HPDE6-E6E7 (cell line): ENCODE results near the gene ARID1B.
A peak's percentile ranks its signal among the peaks of the same experiment; 100 is the strongest.

Experiments used
- DNase-seq: peaks from one replicate; pipeline ENCODE4 v3.0.0; 2011; ENCODE audit warnings: missing footprints; ENCODE audit errors: extremely low spot score

The ARID1B gene

DNA sequence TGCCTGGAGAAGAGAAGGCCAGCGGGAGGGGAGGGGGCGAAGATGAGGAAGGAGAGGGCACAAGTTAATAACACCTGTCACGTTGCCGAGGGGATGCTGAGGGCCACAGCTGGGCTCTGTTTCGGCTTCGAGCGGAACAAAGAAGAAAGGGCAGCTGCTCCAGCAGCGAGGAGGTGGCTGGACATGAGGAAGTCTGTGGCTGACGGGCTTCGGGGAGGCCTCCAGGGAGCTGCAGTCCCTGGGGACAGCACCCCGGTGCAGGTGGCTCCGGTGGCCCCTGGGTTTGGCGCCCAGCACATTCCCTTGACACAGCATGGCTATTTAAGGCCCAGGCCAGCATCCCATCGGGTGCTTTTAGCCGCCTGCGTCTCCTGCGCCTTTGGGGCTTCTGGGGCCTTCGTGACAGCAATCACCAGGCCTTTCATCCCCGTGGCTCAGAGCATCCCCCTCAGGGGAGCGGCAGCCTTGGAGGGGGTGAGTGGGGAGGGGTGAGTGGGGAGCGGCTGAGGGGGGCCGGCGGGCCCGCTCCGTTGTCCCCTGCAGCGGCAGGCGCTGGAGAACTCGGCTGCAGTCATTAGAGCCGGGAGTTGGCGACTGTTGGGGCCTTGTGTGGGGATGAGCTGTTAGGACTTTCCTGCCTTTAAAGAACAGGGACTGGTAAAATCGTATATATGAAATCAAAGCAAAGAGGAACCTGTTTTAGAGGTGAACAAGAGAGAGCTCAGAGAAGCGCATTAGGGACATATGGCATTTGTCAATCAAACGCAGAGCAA lies 447.2 kb downstream of the ARID1B start:
- no peak for DNase-seq

DNA sequence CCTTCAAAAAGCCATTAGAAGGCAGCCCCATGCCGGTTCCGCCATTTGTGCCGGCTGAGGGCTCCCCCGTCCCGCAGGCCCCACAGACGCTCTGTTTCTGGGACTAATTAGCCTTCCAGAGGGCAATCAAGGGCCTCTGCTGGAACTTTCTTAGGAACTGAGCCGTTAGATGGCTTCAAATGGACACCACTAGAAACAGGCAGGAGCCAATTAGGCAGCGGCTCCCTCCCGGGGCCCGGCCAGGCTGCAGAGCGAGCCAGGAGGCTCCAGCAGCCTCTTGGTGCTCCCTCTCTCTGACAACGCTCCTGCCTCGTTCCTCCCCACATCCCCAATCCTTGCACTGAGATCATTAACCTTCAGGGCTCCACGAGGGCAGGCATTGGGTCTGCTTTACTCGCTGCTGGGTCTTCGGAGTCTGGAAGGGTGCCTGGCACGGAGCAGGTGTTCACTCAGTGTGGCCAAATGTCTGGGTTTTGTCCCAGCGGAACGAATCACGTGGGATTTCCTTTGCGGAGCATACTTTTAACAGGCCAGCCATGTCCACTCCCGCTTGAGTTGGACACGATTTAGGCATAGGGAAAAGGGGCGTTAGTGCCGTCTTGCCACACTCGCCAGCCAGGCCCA lies 447.9 kb downstream of the ARID1B start:
- DNase-seq = no peak

DNA sequence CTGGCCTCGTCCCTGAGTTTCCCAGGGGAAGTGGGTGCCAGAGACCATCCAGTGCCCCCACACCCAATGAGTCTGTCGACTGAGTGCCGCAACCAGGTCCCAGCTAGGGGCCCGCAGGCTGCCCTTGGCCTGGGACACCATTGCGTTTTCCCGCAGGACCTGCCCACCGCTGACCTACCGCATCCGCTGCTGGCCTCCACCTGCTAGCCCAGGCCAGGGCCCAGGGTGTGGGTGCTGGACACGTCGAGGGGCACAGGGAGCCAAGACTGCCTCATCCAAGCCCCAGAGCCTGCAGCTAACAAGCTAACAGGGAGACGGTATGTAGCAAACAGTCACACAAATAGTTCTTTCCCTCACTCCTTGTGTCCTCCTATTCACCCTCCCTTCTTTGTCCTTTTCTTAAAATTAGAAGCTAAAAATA lies 448.4 kb downstream of the ARID1B start:
- no peak for DNase-seq

DNA sequence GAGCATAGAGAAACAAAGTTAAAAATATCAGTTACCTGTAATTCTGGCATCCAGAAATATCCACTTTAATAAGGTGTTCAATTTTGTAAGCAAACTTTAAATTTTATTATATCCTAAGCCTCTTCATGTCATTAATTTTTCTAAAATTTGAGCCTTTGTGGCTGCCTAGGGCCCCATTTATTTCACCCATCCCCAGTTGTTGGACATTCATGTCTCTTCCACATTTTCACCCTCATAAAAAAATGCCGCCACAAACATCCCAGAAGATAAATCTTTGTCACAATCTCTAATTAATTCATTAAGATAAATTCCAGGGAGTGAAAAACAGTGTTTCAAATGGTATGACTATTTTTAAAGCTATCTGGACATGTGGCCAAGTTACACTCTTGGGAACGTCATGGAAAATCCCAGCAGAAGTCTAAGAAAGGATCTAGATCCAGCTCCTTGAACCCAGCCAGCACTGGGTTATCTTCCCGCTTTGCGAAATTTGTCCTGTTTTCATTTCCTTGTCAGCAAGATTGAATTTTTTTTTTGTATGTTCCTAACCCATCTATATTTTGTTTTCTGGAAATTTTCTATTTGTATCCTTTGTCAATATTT lies 448.9 kb downstream of the ARID1B start:
- no peak for DNase-seq

DNA sequence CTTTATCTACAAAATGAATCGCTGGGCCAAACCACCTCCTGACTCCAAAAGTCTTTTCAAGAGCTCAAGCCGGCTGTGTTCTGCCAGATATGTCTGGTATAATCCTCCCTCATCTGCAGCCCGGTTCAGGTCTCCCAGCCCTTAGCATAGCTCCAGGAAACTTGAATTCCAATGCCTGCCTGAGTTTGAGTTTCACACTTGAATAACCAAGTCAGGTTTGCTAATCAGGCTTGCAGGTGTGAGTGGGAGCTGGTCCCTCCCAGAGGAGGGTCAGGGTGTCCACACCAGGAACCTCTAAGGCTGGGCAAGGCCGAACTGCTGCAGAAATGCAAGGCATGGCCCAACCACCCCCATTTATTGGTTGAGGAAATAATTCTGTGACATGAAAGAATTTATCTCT lies 449.6 kb downstream of the ARID1B start:
- no peak for DNase-seq

DNA sequence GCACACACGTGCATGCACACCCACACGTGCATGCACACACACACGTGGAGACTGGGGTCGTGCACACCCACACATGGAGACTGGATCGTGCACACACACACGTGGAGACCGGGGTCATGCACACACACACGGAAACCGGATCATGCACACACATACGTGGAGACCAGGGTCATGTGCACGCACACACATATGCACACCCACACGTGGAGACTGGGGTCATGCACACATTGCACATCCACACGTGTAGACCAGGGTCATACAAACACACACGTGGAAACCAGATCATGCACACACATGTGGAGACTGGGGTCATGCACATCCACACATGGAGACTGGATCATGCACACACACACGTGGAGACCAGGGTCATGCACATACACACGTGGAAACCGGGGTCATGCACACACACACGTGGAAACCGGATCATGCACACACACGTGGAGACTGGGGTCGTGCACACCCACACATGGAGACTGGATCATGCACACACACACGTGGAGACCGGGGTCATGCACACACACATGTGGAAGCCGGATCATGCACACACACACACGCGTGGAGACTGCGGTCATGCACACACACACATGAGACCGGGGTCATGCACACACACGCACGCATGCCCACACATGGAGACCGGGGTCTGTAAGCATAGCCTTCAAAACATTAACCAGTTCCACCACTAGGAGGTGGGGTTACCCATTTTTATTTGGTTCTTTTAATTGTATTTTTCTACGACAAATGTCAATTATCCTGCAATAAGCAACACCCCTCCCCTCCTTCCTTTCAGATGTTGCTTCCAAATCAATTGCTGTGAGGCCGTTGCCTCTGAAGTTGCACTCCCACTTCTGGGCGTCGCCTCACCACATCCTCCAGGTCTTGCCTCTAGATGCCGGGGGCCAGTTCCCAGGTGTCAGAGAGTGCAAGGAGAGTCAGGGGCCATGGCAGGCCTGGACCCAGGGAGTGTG lies 450.3 kb downstream of the ARID1B start:
- DNase-seq = no peak

DNA sequence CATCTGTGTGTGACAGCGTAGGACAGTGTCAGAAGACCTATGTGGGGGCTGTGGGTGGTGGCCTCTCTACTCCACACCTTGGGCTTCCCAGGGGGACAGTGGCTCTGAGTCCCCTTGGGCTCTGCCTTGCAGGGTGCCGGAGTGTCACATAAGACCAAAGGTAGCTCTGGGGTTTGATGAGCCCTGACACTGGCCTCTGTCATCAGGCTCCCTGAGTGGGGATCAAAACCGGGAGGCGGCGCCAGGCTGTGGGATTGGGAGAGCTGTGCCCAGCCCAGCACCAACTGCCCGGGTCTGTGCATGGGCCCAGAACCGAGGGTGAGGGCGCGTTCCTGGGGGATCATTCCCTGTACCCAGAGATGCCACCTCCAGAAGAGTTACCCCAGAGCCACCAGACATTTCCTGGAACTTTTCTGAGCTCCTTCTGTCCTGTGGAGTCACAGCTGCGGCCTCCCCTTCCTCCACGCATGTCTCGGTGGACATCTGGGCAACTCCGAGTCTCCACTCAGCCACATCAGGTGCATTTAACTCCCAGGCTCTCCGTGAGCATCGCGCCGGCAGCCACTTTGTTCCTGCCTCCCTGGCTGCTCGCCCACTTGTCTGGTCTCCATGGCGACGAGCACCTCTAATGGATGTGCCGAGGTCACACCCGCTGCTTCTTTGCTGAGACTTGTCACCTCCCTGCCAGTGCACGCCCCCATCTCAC lies 451.4 kb downstream of the ARID1B start:
- no peak for DNase-seq

DNA sequence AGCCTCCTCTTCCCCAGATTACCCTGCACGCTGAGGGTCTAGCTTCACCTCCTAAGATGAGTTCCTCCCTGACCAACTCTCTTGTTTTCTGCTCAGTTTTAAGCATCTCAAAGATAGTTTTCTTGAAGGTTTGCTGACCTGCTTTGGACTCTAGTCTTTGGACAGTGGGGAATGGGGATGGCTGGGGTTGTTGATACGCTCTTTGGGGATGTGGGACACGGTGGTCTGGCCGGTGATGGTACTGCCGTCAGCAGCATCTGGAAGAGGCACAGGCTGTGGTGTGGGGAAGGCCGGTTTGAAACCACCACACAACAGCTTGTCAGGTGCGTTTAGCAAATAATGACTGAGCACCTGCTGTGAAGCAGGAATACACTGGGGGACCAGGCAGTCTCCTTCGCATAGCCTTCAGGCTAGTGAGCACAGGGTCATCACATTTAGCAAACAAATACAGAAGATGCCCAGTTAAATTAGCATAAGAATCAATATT lies 452.0 kb downstream of the ARID1B start:
- DNase-seq = no peak

DNA sequence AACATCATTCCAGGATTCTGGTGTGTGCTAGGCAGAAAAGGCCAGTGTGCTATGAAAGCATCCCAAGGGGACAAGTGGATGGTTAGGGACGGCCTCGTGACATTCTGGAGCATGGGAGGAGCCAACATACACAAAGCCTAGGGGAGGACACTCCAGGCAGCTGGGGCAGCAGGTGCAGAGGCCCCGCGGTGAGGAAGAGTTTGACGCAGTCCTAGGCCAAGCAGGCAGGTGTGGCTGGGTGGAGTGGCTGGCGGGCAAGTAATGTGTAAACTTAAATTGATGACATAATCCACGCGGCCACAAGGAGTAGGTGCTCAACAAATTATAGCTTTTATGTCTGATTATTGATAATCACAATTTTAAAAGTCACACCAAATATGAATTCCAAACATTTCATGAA lies 452.5 kb downstream of the ARID1B start:
- DNase-seq = no peak

DNA sequence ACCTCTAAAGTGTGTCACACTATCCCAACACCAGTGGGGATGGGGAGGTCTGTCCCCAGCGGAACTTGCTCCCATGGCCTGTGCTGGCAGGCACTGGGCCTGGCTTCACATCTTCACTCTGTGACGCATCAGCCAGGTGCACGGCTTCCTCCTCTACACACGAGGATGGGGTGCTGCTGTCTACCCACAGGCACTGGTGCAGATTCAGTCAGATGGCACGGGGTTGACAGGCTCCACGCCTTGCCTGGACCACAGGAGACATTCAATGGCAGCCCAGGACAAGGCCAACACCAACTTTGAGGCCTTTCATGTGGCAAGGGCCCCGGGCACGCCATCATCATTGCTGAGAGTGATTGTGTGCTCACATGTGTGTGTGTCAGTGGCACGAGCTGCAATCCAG lies 453.7 kb downstream of the ARID1B start:
- DNase-seq = no peak

DNA sequence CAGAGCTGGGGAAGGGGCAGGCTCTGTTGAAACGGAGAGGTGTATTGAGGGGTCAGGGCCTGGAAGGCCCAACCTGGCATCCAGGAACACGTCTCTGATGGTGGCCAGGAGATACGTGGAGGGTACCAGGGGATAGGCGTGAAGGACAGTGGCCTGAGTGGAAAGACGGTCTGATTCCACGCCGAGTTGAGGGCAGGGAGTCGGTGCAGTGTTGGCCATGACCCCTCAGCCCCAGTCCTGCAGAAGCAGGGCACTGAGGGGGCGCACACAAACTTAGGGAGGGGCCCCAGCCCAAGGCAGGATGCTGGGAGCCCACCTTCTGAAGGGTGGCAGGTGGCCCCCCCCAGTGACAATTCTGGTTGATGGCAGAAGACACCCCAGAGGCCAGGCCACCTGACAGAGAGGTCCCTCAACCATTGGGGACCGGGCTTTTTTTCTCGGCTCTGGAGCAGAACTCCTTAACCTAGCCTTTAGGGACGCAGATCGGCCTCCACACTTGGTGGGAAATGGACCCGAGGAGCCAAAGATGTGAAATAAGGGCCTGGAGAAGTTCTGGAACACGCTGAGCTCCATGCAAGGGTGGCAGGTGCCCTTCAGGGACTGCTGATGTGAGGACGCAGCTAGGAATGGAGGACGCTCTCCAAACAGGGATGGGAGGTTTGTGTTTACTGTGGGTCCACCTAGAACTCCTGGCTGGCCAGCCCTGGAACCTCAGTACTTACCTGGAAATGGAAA lies 455.1 kb downstream of the ARID1B start:
- no peak for DNase-seq

DNA sequence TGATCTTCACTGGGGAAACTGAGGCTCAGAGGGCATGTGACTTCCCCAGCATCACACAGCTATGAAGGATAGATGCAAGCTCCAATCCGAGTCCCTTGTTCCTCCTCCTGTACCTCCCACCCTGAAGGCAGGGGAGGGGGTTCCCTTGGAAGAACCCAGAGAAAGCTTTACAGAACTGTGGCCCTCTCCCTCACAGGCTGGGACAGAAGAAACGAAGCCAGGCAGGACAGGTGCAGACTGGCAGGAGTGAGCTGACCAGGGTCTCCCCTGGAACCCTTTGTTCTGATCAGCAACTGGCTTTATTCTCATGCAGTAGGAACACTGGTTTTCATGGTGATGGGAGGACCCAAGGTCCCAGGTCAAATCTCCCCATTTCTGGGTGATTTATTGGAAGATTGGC lies 456.0 kb downstream of the ARID1B start:
- DNase-seq = no peak

DNA sequence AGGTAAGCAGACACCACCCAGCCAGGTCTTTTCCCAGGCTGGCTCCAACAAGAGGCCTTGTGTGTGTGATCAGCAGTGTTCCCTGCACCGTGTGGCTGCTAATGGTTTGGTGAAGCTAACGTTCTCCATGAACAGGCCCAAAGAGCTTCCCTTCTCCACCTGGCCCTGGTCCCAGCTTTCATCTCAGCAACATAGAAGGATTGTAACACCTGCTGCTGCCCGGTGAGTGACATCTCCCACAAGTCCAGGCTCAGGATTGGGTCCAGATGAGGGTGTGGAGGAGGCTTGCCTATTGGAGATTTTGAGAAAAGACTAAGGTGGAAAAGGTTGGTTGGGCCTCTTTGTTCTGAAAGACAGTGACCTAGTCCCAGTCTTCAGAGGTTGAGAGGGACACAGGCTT lies 456.5 kb downstream of the ARID1B start:
- no peak for DNase-seq

DNA sequence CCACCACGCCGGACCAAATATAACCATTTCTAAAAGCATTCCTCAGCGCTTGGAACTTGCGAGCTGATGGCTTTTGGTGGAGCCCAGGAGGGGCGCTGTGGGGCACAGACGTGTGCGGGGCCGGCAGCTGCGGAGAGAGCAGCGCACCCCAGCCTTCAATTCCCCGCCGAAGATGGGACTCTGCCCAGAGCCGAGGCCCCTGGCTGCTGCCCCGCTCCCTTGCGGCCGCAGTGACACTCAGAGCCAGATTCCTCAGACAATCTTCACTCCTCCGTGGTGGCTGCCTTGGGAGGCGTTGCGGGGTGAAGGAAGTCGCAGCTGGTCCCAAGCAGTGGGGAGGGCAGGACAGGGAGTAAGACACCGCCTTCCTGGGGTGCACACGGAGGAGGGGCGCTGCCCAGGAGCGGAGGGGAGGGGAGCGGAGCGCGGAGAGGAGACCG lies 458.4 kb downstream of the ARID1B start:
- peak; percentile 35 for DNase-seq

DNA sequence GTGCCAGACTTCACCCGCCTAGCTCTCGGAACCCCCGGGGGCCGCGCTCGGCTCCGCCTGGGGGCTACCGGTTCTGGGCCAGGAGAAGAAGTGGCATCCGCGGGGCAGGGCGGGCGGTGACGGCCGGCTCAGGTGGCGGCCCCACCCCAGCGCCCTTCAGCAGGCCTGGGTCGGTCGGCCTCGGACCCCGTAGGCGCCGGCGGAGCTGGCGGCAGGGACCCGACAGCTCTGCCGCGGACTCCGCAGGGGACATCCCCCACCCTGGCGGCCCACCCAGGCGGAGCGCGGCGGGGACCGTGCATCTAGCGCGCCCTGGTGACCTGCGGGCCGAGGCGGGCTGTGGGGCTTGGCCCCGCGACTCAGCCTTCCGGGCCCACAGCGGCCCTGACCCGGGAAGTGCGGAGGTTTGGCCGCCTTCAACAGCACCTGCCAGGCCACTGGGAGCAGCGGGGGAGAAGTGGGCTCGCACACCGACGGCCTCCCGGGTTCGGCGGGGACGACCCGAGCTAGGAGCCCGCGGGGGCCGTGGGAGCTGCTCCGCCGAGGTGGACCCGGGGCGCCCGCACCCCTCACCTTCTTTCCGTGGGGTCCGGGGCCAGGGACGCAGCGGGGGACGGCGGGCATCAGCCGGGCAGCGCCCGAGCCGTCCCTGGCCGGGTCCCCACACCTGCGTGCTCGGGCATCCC lies 459.0 kb downstream of the ARID1B start:
- no peak for DNase-seq

DNA sequence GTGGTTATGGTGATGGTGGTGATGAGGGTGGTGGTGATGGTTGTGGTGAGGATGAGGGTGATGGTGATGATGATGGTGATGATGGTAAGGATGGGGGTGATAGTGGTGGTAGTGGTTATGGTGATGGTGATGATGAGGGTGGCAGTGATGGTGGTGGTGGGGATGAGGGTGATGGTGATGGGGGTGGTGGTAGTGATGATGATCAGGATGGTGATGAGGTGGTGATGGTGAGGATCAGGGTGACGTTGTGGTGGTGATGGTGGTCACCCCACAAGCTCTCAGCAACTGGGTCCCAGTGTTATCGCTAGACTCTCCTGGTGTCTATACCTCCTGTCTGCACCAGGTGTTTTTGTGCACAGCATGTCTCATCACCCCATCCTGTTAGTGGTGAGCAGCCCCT lies 461.2 kb downstream of the ARID1B start:
- DNase-seq = no peak

DNA sequence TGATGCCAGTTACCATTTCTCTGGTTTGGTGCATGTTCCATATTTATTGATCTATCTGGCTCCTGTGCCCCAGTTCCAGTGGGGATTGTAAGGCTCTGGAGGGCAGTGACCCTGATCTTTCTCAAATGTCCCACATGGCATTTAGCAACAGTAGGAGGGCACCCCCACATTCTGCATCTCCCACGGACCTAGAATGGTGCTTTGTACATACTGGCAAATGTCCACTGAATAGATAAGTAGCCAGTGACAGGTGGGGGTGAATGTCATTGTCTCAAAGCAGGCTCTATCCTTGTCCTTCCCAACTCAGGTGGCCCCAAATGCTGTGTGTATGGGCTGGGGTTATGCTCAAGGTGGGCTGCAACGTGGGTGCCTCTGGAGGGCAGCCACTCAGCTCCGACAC lies 462.0 kb downstream of the ARID1B start:
- DNase-seq = no peak

DNA sequence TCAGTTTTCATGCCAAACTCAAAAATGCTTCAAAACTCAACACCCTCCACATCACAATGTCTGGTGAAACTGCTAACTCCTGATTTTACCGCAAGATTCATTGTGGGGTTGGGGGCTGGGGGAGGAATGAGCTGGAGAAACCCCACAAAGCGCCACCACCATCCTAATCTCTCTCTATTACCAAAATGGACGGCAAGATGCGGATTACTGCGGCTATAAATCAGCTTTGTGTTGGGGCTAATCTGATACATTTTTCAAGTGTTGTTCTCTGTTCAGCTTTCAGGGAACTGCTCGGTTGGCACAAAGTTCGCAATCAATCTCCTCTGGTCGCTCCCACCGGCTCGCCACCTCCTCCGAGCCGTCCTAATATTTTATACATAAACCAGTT lies 462.5 kb downstream of the ARID1B start:
- no peak for DNase-seq

DNA sequence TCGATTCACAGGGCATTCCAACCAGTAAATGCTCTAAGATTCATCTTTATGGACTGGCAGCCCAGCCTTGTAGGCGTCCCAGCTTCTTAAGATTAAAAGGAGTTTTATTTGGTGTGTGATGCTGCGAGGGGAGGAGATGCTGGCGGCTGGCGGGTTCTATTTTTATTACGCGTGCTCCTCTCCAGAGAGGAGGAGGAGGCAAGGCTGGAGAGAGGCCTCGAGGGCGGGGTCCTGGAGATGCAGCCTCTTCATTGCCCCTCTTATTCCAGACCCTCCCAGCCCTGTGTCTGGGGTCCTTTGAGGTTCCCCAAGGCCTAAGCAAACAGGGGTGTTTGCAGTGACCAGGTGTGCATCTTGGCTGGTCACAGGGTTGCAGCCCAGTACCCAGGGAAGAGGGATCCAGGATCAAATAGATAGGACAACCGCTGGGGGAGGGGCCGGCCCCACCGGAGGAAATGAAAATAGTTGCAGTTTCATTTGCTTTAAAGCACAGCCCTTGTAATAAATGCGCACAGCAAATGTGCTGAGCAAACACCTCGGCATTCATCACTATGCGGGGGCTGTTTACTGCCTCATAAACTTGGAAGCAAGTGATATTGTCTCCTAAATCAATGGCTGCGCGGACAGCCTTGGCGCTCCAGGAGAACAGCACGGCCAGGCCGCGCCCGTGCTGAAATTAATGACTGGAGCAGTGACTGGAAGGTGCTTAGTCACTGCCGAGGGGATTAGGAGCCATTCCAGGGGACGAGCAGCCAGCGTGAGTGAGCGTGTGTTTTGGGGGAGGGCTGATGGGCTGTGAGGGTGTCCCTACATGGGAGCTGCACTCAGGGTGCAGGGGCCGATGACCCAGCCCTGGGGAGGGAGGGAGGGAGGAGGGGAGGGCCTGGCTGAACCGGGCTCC lies 463.1 kb downstream of the ARID1B start:
- no peak for DNase-seq
